A673 (cell line): ENCODE measurements around the gene SLC2A13. TPM values are rescaled to one million over a fixed set of nuclear protein-coding genes. Genes with fewer than 3 reads are reported as not detected.

Experiments
- BruUV-seq: library from RNA; stranded (reverse); fragments of 400-500 nt; replicated peaks from 2 replicates; lab custom pipeline; 2021; lab: Mats Ljungman, UMichigan
- CTCF ChIA-PET: fragments of 300-600 bp; sonication (Branson Sonifier 250); formaldehyde crosslinking; loops from one replicate; lab custom pipeline; 2022; ENCODE audit warnings: antibody characterized with exemption; lab: Charles Lee
- POLR2A ChIA-PET: fragments of 300-600 bp; sonication (Branson Sonifier 250); formaldehyde crosslinking; loops from one replicate; lab custom pipeline; 2022; ENCODE audit warnings: antibody characterized with exemption; ENCODE audit not compliant: low non-redundant PET; lab: Charles Lee
- DNase-seq: peaks from one replicate; pipeline ENCODE4 v3.0.0-alpha.2; 2015; ENCODE audit warnings: low spot score
- H3K27ac ChIP-seq: fragments of 200-600 bp; sonication (generic); 2 replicates; pipeline ENCODE4 v1.5.1; 2016; ENCODE audit warnings: mixed run types, low read depth, mild to moderate bottlenecking, mixed read lengths, antibody characterized with exemption, low read length; ENCODE audit not compliant: poor library complexity, severe bottlenecking
- H3K27me3 ChIP-seq: fragments of 200-600 bp; sonication (generic); replicated peaks from 2 replicates; pipeline ENCODE4 v1.6.1; 2017; ENCODE audit warnings: mixed run types, low read depth, mild to moderate bottlenecking, mixed read lengths, antibody characterized with exemption, low read length; ENCODE audit not compliant: insufficient read depth, poor library complexity
- H3K36me3 ChIP-seq: fragments of 200-600 bp; sonication (generic); 2 replicates; pipeline ENCODE4 v1.6.1; 2016; ENCODE audit warnings: mixed run types, mild to moderate bottlenecking, mixed read lengths, antibody characterized with exemption, low read length; ENCODE audit not compliant: insufficient read depth, poor library complexity, severe bottlenecking
- H3K4me1 ChIP-seq: fragments of 200-600 bp; sonication (generic); 2 replicates; pipeline ENCODE4 v1.6.1; 2017; ENCODE audit warnings: mixed run types, mild to moderate bottlenecking, mixed read lengths, antibody characterized with exemption, low read length; ENCODE audit not compliant: insufficient read depth, poor library complexity, severe bottlenecking
- H3K4me3 ChIP-seq: fragments of 200-600 bp; sonication (generic); 2 replicates; pipeline ENCODE4 v1.5.1; 2016; ENCODE audit warnings: low read depth, mixed run types, mild to moderate bottlenecking, mixed read lengths, low read length; ENCODE audit not compliant: poor library complexity, severe bottlenecking
- H3K9me3 ChIP-seq: fragments of 200-600 bp; sonication (generic); 2 replicates; pipeline ENCODE4 v1.6.1; 2016; ENCODE audit warnings: mixed run types, low read depth, mild to moderate bottlenecking, mixed read lengths, antibody characterized with exemption, low read length; ENCODE audit not compliant: poor library complexity, severe bottlenecking
- EZH2 ChIP-seq: fragments of 200-600 bp; sonication (generic); IDR thresholded peaks from 2 replicates; pipeline ENCODE4 v1.6.1; 2017; ENCODE audit warnings: borderline replicate concordance, low read depth, mild to moderate bottlenecking, mixed read lengths, antibody characterized with exemption, low read length; ENCODE audit not compliant: poor library complexity, severe bottlenecking
- intact Hi-C: fragments of 100-400 bp; cut with micrococcal nuclease; formaldehyde crosslinking; loops from one replicate; pipeline ENCODE4 v1.10.0; 2022; ENCODE audit not compliant: unreplicated experiment
- total RNA-seq: library from RNA; stranded (reverse); gene quantifications from 2 replicates; pipeline ENCODE4 v1.2.3, GENCODE V29; 2021
- TF ChIP-seq, protein P1 (sequence below): fragments of 300-800, 200-600 bp; sonication (generic); conservative IDR thresholded peaks from 2 replicates; pipeline ENCODE4 v1.5.1; 2017; ENCODE audit warnings: low read depth, mild to moderate bottlenecking, antibody characterized with exemption, low read length, moderate library complexity, mixed read lengths

The SLC2A13 gene
- total RNA-seq, 1 experiment from 2014 or later = 9.1 TPM

DNA sequence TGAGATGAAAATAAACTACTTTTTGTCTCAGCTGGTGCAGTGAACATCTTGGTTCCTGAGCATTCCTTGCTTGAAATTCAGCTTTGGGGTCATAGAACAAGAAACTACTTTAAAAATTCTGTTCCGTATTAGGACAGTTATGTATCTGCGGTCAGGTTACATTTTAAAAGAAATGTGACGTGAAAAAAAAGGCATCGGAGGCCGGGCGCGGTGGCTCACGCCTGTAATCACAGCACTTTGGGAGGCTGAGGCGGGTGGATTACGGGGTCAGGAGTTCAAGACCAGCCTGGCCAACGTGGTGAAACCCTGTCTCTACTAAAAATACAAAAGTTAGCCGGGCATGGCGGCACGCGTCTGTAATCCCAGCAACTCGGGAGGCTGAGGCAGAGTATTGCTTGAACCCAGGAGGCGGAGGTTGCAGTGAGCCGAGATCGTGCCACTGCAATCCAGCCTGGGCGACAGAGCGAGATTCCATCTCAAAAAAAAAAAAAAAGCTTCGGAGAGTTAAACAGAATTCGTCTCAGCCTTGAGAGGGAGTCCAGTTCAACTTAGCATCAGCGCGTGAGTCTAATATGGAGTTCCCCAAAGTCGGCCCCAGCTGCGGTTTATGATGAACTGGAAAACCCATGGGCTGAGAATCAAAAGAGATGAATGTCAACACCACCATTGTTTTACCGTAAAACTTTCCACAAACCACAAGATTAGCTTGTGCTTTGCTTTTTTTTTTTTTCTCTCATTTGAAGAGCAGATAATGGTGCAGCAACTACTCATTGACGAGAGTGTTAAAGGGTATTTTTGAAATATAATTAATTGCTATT, 2.1 kb upstream of the SLC2A13 start:
- TF ChIP-seq, protein P1, sequence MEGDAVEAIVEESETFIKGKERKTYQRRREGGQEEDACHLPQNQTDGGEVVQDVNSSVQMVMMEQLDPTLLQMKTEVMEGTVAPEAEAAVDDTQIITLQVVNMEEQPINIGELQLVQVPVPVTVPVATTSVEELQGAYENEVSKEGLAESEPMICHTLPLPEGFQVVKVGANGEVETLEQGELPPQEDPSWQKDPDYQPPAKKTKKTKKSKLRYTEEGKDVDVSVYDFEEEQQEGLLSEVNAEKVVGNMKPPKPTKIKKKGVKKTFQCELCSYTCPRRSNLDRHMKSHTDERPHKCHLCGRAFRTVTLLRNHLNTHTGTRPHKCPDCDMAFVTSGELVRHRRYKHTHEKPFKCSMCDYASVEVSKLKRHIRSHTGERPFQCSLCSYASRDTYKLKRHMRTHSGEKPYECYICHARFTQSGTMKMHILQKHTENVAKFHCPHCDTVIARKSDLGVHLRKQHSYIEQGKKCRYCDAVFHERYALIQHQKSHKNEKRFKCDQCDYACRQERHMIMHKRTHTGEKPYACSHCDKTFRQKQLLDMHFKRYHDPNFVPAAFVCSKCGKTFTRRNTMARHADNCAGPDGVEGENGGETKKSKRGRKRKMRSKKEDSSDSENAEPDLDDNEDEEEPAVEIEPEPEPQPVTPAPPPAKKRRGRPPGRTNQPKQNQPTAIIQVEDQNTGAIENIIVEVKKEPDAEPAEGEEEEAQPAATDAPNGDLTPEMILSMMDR = no peak
- TF ChIP-seq EZH2 = no peak
- no peaks in the 10 kb centered on the region for H3K36me3 ChIP-seq
- POLR2A ChIA-PET = no interaction called here
- no peaks in the 10 kb centered on the region for H3K9me3 ChIP-seq
- peak overlapping the region; percentile 33 for H3K4me3 ChIP-seq
- intact Hi-C loops = loop anchor here (1.0 to 5.0 kb wide), 4 partner anchors 97 to 521 kb away; no protein-coding TSS in a partner anchor
- H3K27me3 ChIP-seq = no peaks in the 10 kb centered on the region
- no TSS peak for BruUV-seq
- H3K4me1 ChIP-seq = peaks cover 12% of the 10 kb centered on the region
- DNase-seq = no peak
- CTCF ChIA-PET = no interaction called here
- H3K27ac ChIP-seq = no peak overlapping the region

DNA sequence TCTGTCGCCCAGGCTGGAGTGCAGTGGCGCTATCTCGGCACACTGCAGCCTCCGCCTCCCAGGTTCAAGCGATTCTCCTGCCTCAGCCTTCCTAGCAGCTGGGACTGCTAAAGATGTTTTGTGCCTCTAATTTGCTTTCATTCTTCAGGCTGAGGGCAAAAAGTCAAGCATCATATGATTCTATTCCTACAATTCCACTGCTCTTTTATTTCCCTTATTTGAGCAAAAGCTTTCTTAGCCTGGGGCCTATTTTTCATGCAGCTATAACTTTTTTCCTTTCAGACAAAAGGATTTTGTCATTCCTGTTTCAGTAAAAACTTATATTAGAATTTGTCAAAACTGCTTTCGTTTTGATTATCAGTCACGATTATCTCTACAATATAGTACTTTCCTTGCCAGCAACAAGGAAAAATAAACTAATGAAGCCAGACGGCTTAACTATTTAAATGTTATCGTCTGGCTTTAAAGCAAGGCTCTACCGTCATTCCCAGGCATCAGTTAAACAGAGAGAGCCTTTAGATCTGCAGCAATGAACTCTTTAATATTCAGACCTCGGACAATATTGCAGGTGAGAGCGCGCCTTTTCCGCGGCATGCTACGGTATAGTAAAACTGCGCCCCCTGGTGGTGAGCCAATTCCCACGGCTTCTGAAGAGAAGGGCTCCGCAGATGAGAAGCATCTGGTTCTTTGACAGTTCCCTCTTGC, 1.4 kb upstream of the SLC2A13 start:
- Histone ChIP-seq H3K9me3 (no peaks in the 10 kb centered on the region), H3K4me3 (peak overlapping the region; percentile 33), H3K36me3 (no peaks in the 10 kb centered on the region), H3K27me3 (no peaks in the 10 kb centered on the region), H3K27ac (no peak overlapping the region), H3K4me1 (peaks cover 13% of the 10 kb centered on the region)
- intact Hi-C loops = loop anchor here (1.0 to 5.0 kb wide), 4 partner anchors 96 to 520 kb away; no protein-coding TSS in a partner anchor
- TF ChIP-seq, protein P1 = peak; percentile 93
- no peak for TF ChIP-seq EZH2
- ChIA-PET CTCF (interaction anchor here (0.6 kb wide), 1 partner anchor 326 kb away, joined by 3 read pairs; no protein-coding TSS in a partner anchor), POLR2A (no interaction called here)
- DNase-seq = peak; percentile 87
- BruUV-seq = no TSS peak

DNA sequence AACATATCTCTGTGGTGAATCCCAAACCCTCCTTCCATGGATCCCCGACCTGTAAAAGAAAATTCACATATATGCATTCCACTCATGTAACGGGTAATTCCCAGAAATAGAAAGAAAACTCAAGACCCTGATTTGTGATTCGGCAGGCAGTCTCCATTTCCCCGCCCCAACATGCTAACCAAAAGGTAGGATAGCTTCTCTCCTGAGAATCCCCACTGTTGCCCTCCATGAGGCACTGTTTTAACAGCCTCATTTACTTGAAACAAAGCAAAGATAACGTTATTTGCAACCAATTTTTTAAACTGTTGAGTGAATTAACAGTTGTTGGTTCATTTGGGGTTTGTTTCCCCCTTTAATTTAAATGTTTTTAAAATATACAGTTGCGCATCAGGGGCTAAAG, 774 bp upstream of the SLC2A13 start:
- POLR2A ChIA-PET = no interaction called here
- BruUV-seq = no TSS peak
- TF ChIP-seq EZH2 = no peak
- TF ChIP-seq, protein P1 = no peak

More for the DNA sequence above, 774 bp upstream of the SLC2A13 start:
- CTCF ChIA-PET = interaction anchor here (0.6 kb wide), 1 partner anchor 326 kb away, joined by 3 read pairs; no protein-coding TSS in a partner anchor
- intact Hi-C loops = loop anchor here (1.0 to 5.0 kb wide), 4 partner anchors 95 to 520 kb away; no protein-coding TSS in a partner anchor
- no peak for DNase-seq
- H3K9me3 ChIP-seq = no peaks in the 10 kb centered on the region
- no peak overlapping the region for H3K27ac ChIP-seq
- H3K4me3 ChIP-seq = no peak overlapping the region
- H3K27me3 ChIP-seq = no peaks in the 10 kb centered on the region
- no peaks in the 10 kb centered on the region for H3K36me3 ChIP-seq
- H3K4me1 ChIP-seq = peaks cover 13% of the 10 kb centered on the region
